Measurements from ENCODE around the gene SLC2A9. TPM values are rescaled to one million over a fixed set of nuclear protein-coding genes. Genes with fewer than 3 reads are reported as not detected.

The SLC2A9 gene
- total RNA-seq, 2 donors from 2014 or later, result 1.6 to 8.6 TPM

GRCh38 chr4:9895333-9895705, 126.0 kb downstream of the SLC2A9 start:
- intact Hi-C loops (cut with DNase I), result no loop called here
- no peak for TF ChIP-seq POLR2A (IDR thresholded peaks at IDR 0.05)
- no peak for TF ChIP-seq CTCF (IDR thresholded peaks at IDR 0.05)
- H3K9me3 ChIP-seq, result no peaks in the 10 kb centered on the region
- ATAC-seq (no peak), DNase-seq (no peak)
- 41 to 53% methylated on average over 4 of the region's 4 CpGs for WGBS, 2 donors
- no peak overlapping the region for H3K4me3 ChIP-seq
- no peaks in the 10 kb centered on the region for H3K4me1 ChIP-seq
- H3K27ac ChIP-seq, result no peak overlapping the region
- no peaks in the 10 kb centered on the region for H3K27me3 ChIP-seq
- no peaks in the 10 kb centered on the region for H3K36me3 ChIP-seq (replicated peaks in 1 of 2; ENCODE audit: insufficient read depth in 1 of 2, low read depth in 2 of 2)

GRCh38 chr4:9894644-9895332, 126.5 kb downstream of the SLC2A9 start:
- H3K9me3 ChIP-seq, result no peaks in the 10 kb centered on the region
- H3K4me3 ChIP-seq, result no peak overlapping the region
- intact Hi-C loops (cut with DNase I), result no loop called here
- ATAC-seq (no peak), DNase-seq (no peak)
- H3K27me3 ChIP-seq, result no peaks in the 10 kb centered on the region
- TF ChIP-seq POLR2A (IDR thresholded peaks at IDR 0.05) (no peak), CTCF (IDR thresholded peaks at IDR 0.05) (no peak)
- H3K36me3 ChIP-seq (replicated peaks in 1 of 2; ENCODE audit: insufficient read depth in 1 of 2, low read depth in 2 of 2), result no peaks in the 10 kb centered on the region
- WGBS, 2 donors, result 43 to 47% methylated on average over 3 of the region's 3 CpGs
- H3K27ac ChIP-seq, result no peak overlapping the region
- no peaks in the 10 kb centered on the region for H3K4me1 ChIP-seq

GRCh38 chr4:9893329-9894108, 127.8 kb downstream of the SLC2A9 start:
- H3K27ac ChIP-seq, result no peak overlapping the region
- 49 to 63% methylated on average over 8 of the region's 8 CpGs for WGBS, 2 donors
- H3K27me3 ChIP-seq, result no peaks in the 10 kb centered on the region
- no peak for DNase-seq
- no peaks in the 10 kb centered on the region for H3K9me3 ChIP-seq
- H3K36me3 ChIP-seq (replicated peaks in 1 of 2; ENCODE audit: insufficient read depth in 1 of 2, low read depth in 2 of 2), result no peaks in the 10 kb centered on the region
- no peak for ATAC-seq
- H3K4me3 ChIP-seq, result no peak overlapping the region
- TF ChIP-seq POLR2A (IDR thresholded peaks at IDR 0.05) (no peak), CTCF (IDR thresholded peaks at IDR 0.05) (no peak)
- no peaks in the 10 kb centered on the region for H3K4me1 ChIP-seq
- intact Hi-C loops (cut with DNase I), result no loop called here

GRCh38 chr4:9891740-9892139, 129.6 kb downstream of the SLC2A9 start:
- WGBS, 2 donors, result 57 to 76% methylated on average over 7 of the region's 7 CpGs
- DNase-seq, result no peak
- no peaks in the 10 kb centered on the region for H3K9me3 ChIP-seq
- H3K27ac ChIP-seq, result no peak overlapping the region
- no peak for ATAC-seq
- no peak for TF ChIP-seq POLR2A (IDR thresholded peaks at IDR 0.05)
- no peak for TF ChIP-seq CTCF (IDR thresholded peaks at IDR 0.05)
- H3K27me3 ChIP-seq, result no peaks in the 10 kb centered on the region
- H3K36me3 ChIP-seq (replicated peaks in 1 of 2; ENCODE audit: insufficient read depth in 1 of 2, low read depth in 2 of 2), result no peaks in the 10 kb centered on the region
- H3K4me3 ChIP-seq, result no peak overlapping the region
- no peaks in the 10 kb centered on the region for H3K4me1 ChIP-seq
- intact Hi-C loops (cut with DNase I), result no loop called here
